Omental fat pad (tissue), 4 donors: ENCODE data around the gene NKAIN2. TPM values are rescaled to one million over a fixed set of nuclear protein-coding genes. Genes with fewer than 3 reads are reported as not detected.
"Not testable (repeated sequence)": the region's sequence is repeated elsewhere in the genome, so short reads cannot be mapped to it uniquely, and the experiment has no call there.

Experiments used
- ATAC-seq: fragments of 150-250 bp; one replicate; pipeline ENCODE4 v1.9.1; 2016; ENCODE audit warnings: mild to moderate bottlenecking, moderate library complexity; ENCODE audit not compliant: low FRiP score
- DNase-seq: peaks from one replicate; pipeline ENCODE4 v3.0.0-alpha.2; 2019; ENCODE audit warnings: low spot score
- CTCF ChIP-seq, 3 donors: fragments of 450-650 bp; IDR thresholded peaks; one replicate each; pipeline ENCODE4 v1.5.1; 2016 to 2017; ENCODE audit warnings: antibody characterized with exemption in 3 of 3, mild to moderate bottlenecking in 3 of 3, moderate library complexity in 2 of 3
- total RNA-seq, 4 donors: library from RNA; depleted of rRNA; stranded (reverse); fragments of >200 nt; gene quantifications; one replicate each; pipeline ENCODE4 v1.1.0, GENCODE V29; 2016

NKAIN2 gene
- total RNA-seq, 4 donors from 2014 or later: not detected

- TF ChIP-seq CTCF (IDR thresholded peaks at IDR 0.05): no peak
- DNase-seq (no peak), ATAC-seq (no peak)
Observed at GRCh38 chr6:123909989-123910388, 106.3 kb downstream of the NKAIN2 start.

- no peak for ATAC-seq
- TF ChIP-seq CTCF (IDR thresholded peaks at IDR 0.05): no peak
- DNase-seq: no peak
Observed at GRCh38 chr6:123913863-123914262, 110.2 kb downstream of the NKAIN2 start.

GRCh38 chr6:123923379-123923778 lies 119.7 kb downstream of the NKAIN2 start:
- ATAC-seq: not testable (repeated sequence)

GRCh38 chr6:123925350-123925749 lies 121.7 kb downstream of the NKAIN2 start:
- ATAC-seq: no peak

More at GRCh38 chr6:123923379-123923778, 119.7 kb downstream of the NKAIN2 start:
- not testable (repeated sequence) for DNase-seq

GRCh38 chr6:123925842-123926399 lies 122.3 kb downstream of the NKAIN2 start:
- ATAC-seq: no peak
- no peak for TF ChIP-seq CTCF (IDR thresholded peaks at IDR 0.05)
- DNase-seq: no peak

More at GRCh38 chr6:123925350-123925749, 121.7 kb downstream of the NKAIN2 start:
- no peak for TF ChIP-seq CTCF (IDR thresholded peaks at IDR 0.05)
- DNase-seq: no peak

- DNase-seq: no peak
- no peak for TF ChIP-seq CTCF (IDR thresholded peaks at IDR 0.05)
- ATAC-seq: no peak
Observed at GRCh38 chr6:123928529-123928928, 124.9 kb downstream of the NKAIN2 start.

- no peak for TF ChIP-seq CTCF (IDR thresholded peaks at IDR 0.05)
- DNase-seq (no peak), ATAC-seq (no peak)
Observed at GRCh38 chr6:123931928-123932327, 128.3 kb downstream of the NKAIN2 start.
